WTC11 (cell line): Measurements from ENCODE around the gene CDH22. TPM values are rescaled to one million over a fixed set of nuclear protein-coding genes. Genes with fewer than 3 reads are reported as not detected.

ENCODE experiments used
- ATAC-seq: fragments of 200-7000 bp; cut with Tn5 transposase; 2 replicates; pipeline ENCODE4 v1.10.0; 2021; ENCODE audit warnings: mild to moderate bottlenecking, moderate library complexity
- CTCF ChIA-PET: fragments of 300-600 bp; sonication (Branson Sonifier 250); formaldehyde crosslinking; loops from one replicate; lab custom pipeline; 2021; ENCODE audit warnings: antibody characterized with exemption; lab: Charles Lee
- POLR2A ChIA-PET: fragments of 350-600 bp; sonication (Branson Sonifier 250); formaldehyde crosslinking; loops from one replicate; lab custom pipeline; 2021; ENCODE audit warnings: antibody characterized with exemption; lab: Charles Lee
- DNase-seq: peaks from one replicate; pipeline ENCODE4 v3.0.0; 2021; ENCODE audit warnings: low spot score
- H3K27ac Mint-ChIP-seq: 2 replicates; pipeline ENCODE4 v1.8.0; 2021; ENCODE audit warnings: mixed read lengths
- H3K27me3 Mint-ChIP-seq: 2 replicates; pipeline ENCODE4 v1.8.0; 2021; ENCODE audit warnings: low read depth, mild to moderate bottlenecking, moderate library complexity, mixed read lengths
- H3K36me3 Mint-ChIP-seq: 2 replicates; pipeline ENCODE4 v1.8.0; 2021; ENCODE audit warnings: mixed read lengths
- H3K4me1 Mint-ChIP-seq: 2 replicates; pipeline ENCODE4 v1.8.0; 2022; ENCODE audit warnings: mixed read lengths
- H3K4me3 Mint-ChIP-seq: 2 replicates; pipeline ENCODE4 v1.8.0; 2021; ENCODE audit warnings: mild to moderate bottlenecking, moderate library complexity, mixed read lengths
- H3K9me3 Mint-ChIP-seq: 2 replicates; pipeline ENCODE4 v1.8.0; 2021; ENCODE audit warnings: mixed read lengths
- CREB1 ChIP-seq: sonication (generic); formaldehyde crosslinking; IDR thresholded peaks from 2 replicates; pipeline ENCODE4 v1.8.0; 2023; ENCODE audit warnings: mild to moderate bottlenecking, missing genetic modification reagents
- ELF4 ChIP-seq: sonication (generic); formaldehyde crosslinking; IDR thresholded peaks from 2 replicates; pipeline ENCODE4 v1.8.1; 2022; ENCODE audit warnings: low read depth, mild to moderate bottlenecking, moderate library complexity, missing genetic modification reagents
- EMX1 ChIP-seq: fragments of 250-450 bp; sonication (Bioruptor Pico); IDR thresholded peaks from 2 replicates; pipeline ENCODE4 v1.8.0; 2021; ENCODE audit warnings: mild to moderate bottlenecking
- ETV6 ChIP-seq: sonication (generic); formaldehyde crosslinking; IDR thresholded peaks from 2 replicates; pipeline ENCODE4 v1.8.1; 2022; ENCODE audit warnings: mild to moderate bottlenecking, missing genetic modification reagents
- FOXJ3 ChIP-seq: sonication (generic); formaldehyde crosslinking; IDR thresholded peaks from 2 replicates; pipeline ENCODE4 v1.9.0; 2021; ENCODE audit warnings: missing genetic modification reagents, mild to moderate bottlenecking, borderline replicate concordance
- FOXP4 ChIP-seq: sonication (generic); formaldehyde crosslinking; IDR thresholded peaks from 2 replicates; pipeline ENCODE4 v1.8.0; 2022; ENCODE audit warnings: mild to moderate bottlenecking, missing genetic modification reagents
- JUN ChIP-seq: sonication (generic); formaldehyde crosslinking; IDR thresholded peaks from 2 replicates; pipeline ENCODE4 v1.8.0; 2023; ENCODE audit warnings: mild to moderate bottlenecking, missing genetic modification reagents
- MYBL2 ChIP-seq: sonication (generic); formaldehyde crosslinking; IDR thresholded peaks from 2 replicates; pipeline ENCODE4 v1.8.1; 2023; ENCODE audit warnings: mild to moderate bottlenecking, moderate library complexity, missing genetic modification reagents
- NFYB ChIP-seq: sonication (generic); formaldehyde crosslinking; conservative IDR thresholded peaks from 2 replicates; pipeline ENCODE4 v1.8.0; 2022; ENCODE audit warnings: low read depth, missing genetic modification reagents
- NR2C2 ChIP-seq: sonication (generic); formaldehyde crosslinking; IDR thresholded peaks from 2 replicates; pipeline ENCODE4 v1.8.0; 2022; ENCODE audit warnings: mild to moderate bottlenecking, missing genetic modification reagents
- OVOL2 ChIP-seq: fragments of 250-450 bp; sonication (Bioruptor Pico); IDR thresholded peaks from 2 replicates; pipeline ENCODE4 v1.9.0; 2021; ENCODE audit warnings: mild to moderate bottlenecking, borderline replicate concordance
- RELA ChIP-seq: sonication (generic); formaldehyde crosslinking; IDR thresholded peaks from 2 replicates; pipeline ENCODE4 v1.8.1; 2022; ENCODE audit warnings: missing genetic modification reagents, mild to moderate bottlenecking, borderline replicate concordance
- TCF7 ChIP-seq: sonication (generic); formaldehyde crosslinking; IDR thresholded peaks from 2 replicates; pipeline ENCODE4 v1.8.0; 2022; ENCODE audit warnings: mild to moderate bottlenecking, low read depth, missing genetic modification reagents, moderate library complexity
- ZNF219 ChIP-seq: sonication (generic); formaldehyde crosslinking; IDR thresholded peaks from 2 replicates; pipeline ENCODE4 v1.8.0; 2023; ENCODE audit warnings: missing genetic modification reagents, mild to moderate bottlenecking, borderline replicate concordance
- ZNF263 ChIP-seq: sonication (generic); formaldehyde crosslinking; IDR thresholded peaks from 2 replicates; pipeline ENCODE4 v1.8.1; 2022; ENCODE audit warnings: low read depth, mild to moderate bottlenecking, moderate library complexity, missing genetic modification reagents
- ZNF317 ChIP-seq: sonication (generic); formaldehyde crosslinking; IDR thresholded peaks from 2 replicates; pipeline ENCODE4 v1.8.1; 2023; ENCODE audit warnings: low read depth, mild to moderate bottlenecking, moderate library complexity, missing genetic modification reagents, borderline replicate concordance
- ZNF423 ChIP-seq: fragments of 250-450 bp; sonication (Bioruptor Pico); IDR thresholded peaks from 2 replicates; pipeline ENCODE4 v2.1.2; 2022; ENCODE audit warnings: mild to moderate bottlenecking, moderate library complexity
- ZNF671 ChIP-seq: fragments of 250-450 bp; sonication (Bioruptor Pico); IDR thresholded peaks from 2 replicates; pipeline ENCODE4 v1.8.0; 2021; ENCODE audit warnings: mild to moderate bottlenecking
- total RNA-seq: library from RNA; stranded (reverse); gene quantifications from 3 replicates; pipeline ENCODE4 v1.2.3, GENCODE V29; 2021
- TF ChIP-seq, protein P1 (sequence below): fragments of 250-450 bp; sonication (Bioruptor Pico); IDR thresholded peaks from 2 replicates; pipeline ENCODE4 v1.9.0; 2021; ENCODE audit warnings: mild to moderate bottlenecking
- TF ChIP-seq, protein P2 (sequence below): sonication (generic); formaldehyde crosslinking; IDR thresholded peaks from 2 replicates; pipeline ENCODE4 v1.8.0; 2022; ENCODE audit warnings: mild to moderate bottlenecking, missing genetic modification reagents
- TF ChIP-seq, protein P3 (sequence below): sonication (generic); formaldehyde crosslinking; IDR thresholded peaks from 2 replicates; pipeline ENCODE4 v1.8.0; 2022; ENCODE audit warnings: mild to moderate bottlenecking, missing genetic modification reagents
- TF ChIP-seq, protein P4 (sequence below): fragments of 250-450 bp; sonication (Bioruptor Pico); IDR thresholded peaks from 2 replicates; pipeline ENCODE4 v2.1.2; 2022; ENCODE audit warnings: mild to moderate bottlenecking, moderate library complexity

Gene CDH22
- total RNA-seq, 1 experiment from 2014 or later: 0.13 TPM

DNA sequence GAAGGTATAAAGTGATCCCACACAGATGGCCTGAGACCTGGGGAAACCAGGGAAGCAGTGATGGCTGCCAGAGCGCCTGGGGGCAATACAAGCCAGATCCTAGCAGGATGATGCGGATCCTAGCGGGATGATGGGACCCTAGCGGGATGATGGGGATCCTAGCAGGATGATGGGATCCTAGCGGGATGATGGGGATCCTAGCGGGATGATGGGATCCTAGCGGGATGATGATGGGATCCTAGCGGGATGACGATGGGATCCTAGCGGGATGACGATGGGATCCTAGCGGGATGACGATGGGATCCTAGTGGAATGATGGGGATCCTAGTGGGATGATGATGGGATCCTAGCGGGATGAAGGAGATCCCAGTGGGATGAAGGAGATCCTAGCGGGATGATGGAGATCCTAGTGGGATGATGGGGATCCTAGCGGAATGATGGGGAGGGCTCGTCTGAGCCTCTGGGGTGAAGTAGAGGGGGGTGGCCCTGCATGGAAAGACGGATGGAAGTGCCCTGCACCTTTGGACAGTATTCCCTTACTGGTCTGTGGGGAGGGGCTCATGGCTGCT is 44.2 kb upstream of the CDH22 start:
- Mint-ChIP-seq H3K27me3 (no peaks in the 10 kb centered on the region), H3K4me3 (no peak overlapping the region), H3K4me1 (peaks cover 34% of the 10 kb centered on the region), H3K27ac (no peak overlapping the region), H3K9me3 (no peaks in the 10 kb centered on the region), H3K36me3 (peaks cover 13% of the 10 kb centered on the region)
- no peak for ATAC-seq
- TF ChIP-seq CREB1 (CRISPR knock-in tag) (no peak), FOXP4 (CRISPR knock-in tag) (no peak), ZNF263 (CRISPR knock-in tag) (peak; percentile 46; the same call in 1 of the 2 replicates)
- no peak for DNase-seq
- ChIA-PET CTCF (interaction anchor here (1.4 kb wide), 1 partner anchor 178 kb away, joined by 4 read pairs; no protein-coding TSS in a partner anchor), POLR2A (no interaction called here)

DNA sequence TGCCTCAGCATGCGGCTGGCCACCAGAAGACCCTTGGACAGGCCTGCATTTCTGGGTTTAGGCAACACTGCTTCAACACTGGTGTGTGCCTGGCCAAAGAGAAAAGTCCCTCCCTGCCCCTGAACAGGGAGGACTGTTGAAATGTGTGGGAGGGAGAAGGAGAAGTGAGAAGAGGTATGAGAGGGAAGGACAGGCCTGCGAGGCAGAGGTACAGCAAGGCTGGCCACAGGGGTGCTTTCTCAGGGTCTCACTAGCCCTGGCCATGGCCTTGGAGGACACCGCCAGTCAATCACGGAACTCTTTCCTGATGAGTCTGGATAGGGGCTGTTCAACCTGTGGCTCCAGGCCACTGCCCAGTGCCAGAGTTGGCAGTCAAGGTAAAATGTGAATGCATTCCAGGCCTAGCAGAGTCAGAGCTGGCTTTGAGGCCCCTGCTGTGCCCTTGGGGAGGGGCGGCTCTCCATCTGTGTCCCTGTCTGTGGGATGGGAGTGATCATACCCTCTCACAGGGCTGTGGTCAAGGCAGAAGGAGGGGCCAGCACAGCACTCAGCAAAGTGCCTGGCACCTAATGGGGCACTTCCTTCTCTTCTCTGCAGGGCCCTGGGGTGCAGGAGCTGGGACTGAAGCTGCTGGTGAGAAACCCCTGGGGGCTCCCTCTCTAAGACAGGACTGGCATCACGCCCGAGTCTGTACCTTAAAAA is 43.2 kb upstream of the CDH22 start:
- Mint-ChIP-seq H3K27ac (peak overlapping the region; percentile 96), H3K4me1 (peaks cover 36% of the 10 kb centered on the region), H3K4me3 (no peak overlapping the region), H3K9me3 (no peaks in the 10 kb centered on the region), H3K27me3 (no peaks in the 10 kb centered on the region), H3K36me3 (peaks cover 13% of the 10 kb centered on the region)
- DNase-seq (no peak), ATAC-seq (no peak)
- ChIA-PET CTCF (interaction anchor here (5.2 kb wide), 1 partner anchor 220 kb away, joined by 118 read pairs; no protein-coding TSS in a partner anchor), POLR2A (no interaction called here)
- TF ChIP-seq RELA (CRISPR knock-in tag) (no peak), CREB1 (CRISPR knock-in tag) (no peak), ETV6 (CRISPR knock-in tag) (no peak), NFYB (CRISPR knock-in tag) (no peak), ZNF317 (CRISPR knock-in tag) (no peak), ZNF263 (CRISPR knock-in tag) (no peak), ELF4 (CRISPR knock-in tag) (no peak)
- TF ChIP-seq, protein P1, sequence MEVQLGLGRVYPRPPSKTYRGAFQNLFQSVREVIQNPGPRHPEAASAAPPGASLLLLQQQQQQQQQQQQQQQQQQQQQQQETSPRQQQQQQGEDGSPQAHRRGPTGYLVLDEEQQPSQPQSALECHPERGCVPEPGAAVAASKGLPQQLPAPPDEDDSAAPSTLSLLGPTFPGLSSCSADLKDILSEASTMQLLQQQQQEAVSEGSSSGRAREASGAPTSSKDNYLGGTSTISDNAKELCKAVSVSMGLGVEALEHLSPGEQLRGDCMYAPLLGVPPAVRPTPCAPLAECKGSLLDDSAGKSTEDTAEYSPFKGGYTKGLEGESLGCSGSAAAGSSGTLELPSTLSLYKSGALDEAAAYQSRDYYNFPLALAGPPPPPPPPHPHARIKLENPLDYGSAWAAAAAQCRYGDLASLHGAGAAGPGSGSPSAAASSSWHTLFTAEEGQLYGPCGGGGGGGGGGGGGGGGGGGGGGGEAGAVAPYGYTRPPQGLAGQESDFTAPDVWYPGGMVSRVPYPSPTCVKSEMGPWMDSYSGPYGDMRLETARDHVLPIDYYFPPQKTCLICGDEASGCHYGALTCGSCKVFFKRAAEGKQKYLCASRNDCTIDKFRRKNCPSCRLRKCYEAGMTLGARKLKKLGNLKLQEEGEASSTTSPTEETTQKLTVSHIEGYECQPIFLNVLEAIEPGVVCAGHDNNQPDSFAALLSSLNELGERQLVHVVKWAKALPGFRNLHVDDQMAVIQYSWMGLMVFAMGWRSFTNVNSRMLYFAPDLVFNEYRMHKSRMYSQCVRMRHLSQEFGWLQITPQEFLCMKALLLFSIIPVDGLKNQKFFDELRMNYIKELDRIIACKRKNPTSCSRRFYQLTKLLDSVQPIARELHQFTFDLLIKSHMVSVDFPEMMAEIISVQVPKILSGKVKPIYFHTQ (CRISPR knock-in tag): no peak
- TF ChIP-seq, protein P2, sequence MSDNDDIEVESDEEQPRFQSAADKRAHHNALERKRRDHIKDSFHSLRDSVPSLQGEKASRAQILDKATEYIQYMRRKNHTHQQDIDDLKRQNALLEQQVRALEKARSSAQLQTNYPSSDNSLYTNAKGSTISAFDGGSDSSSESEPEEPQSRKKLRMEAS: no peak
- TF ChIP-seq, protein P3, sequence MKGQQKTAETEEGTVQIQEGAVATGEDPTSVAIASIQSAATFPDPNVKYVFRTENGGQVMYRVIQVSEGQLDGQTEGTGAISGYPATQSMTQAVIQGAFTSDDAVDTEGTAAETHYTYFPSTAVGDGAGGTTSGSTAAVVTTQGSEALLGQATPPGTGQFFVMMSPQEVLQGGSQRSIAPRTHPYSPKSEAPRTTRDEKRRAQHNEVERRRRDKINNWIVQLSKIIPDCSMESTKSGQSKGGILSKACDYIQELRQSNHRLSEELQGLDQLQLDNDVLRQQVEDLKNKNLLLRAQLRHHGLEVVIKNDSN (CRISPR knock-in tag): no peak

DNA sequence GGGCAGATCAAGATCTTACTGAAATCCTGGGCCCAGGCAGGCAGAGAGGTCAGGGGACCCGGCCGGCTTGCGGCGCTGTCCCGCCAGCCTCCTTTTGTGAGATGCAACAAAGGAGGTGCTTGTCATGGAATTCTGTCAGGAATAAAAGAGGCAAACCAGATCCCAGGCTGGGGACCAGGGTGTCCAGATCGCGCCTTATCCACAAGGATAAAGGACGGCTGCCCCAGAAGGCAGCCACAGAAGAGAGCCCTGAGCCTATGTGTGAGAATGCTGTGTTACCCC is 42.6 kb upstream of the CDH22 start:
- no peak for DNase-seq
- peaks cover 36% of the 10 kb centered on the region for H3K4me1 Mint-ChIP-seq
- POLR2A ChIA-PET: no interaction called here
- no peaks in the 10 kb centered on the region for H3K27me3 Mint-ChIP-seq
- no peak for ATAC-seq
- H3K27ac Mint-ChIP-seq: peak overlapping the region; percentile 96
- H3K36me3 Mint-ChIP-seq: peaks cover 13% of the 10 kb centered on the region
- H3K4me3 Mint-ChIP-seq: no peak overlapping the region
- CTCF ChIA-PET: interaction anchor here (3.8 to 5.2 kb wide), 2 partner anchors 45 to 220 kb away, joined by 99 to 118 read pairs; no protein-coding TSS in a partner anchor
- TF ChIP-seq EMX1 (no peak), JUN (no peak), NR2C2 (no peak), ZNF219 (CRISPR knock-in tag) (no peak), TCF7 (CRISPR knock-in tag) (no peak), ZNF423 (CRISPR knock-in tag) (no peak), ZNF671 (no peak), OVOL2 (CRISPR knock-in tag) (no peak), MYBL2 (CRISPR knock-in tag) (no peak), FOXJ3 (CRISPR knock-in tag) (no peak), FOXP4 (CRISPR knock-in tag) (no peak), NFYB (CRISPR knock-in tag) (no peak)
- TF ChIP-seq, protein P4, sequence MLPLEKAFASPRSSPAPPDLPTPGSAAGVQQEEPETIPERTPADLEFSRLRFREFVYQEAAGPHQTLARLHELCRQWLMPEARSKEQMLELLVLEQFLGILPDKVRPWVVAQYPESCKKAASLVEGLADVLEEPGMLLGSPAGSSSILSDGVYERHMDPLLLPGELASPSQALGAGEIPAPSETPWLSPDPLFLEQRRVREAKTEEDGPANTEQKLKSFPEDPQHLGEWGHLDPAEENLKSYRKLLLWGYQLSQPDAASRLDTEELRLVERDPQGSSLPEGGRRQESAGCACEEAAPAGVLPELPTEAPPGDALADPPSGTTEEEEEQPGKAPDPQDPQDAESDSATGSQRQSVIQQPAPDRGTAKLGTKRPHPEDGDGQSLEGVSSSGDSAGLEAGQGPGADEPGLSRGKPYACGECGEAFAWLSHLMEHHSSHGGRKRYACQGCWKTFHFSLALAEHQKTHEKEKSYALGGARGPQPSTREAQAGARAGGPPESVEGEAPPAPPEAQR (CRISPR knock-in tag): no peak
- H3K9me3 Mint-ChIP-seq: no peaks in the 10 kb centered on the region
